ENCODE measurements around the gene SPATA25. TPM values are rescaled to one million over a fixed set of nuclear protein-coding genes. Genes with fewer than 3 reads are reported as not detected.

SPATA25 gene
- total and polyA plus RNA-seq, 4 experiments from 2014 or later: 0.38 to 4.7 (median 2.8) TPM; not detected in 1

DNA sequence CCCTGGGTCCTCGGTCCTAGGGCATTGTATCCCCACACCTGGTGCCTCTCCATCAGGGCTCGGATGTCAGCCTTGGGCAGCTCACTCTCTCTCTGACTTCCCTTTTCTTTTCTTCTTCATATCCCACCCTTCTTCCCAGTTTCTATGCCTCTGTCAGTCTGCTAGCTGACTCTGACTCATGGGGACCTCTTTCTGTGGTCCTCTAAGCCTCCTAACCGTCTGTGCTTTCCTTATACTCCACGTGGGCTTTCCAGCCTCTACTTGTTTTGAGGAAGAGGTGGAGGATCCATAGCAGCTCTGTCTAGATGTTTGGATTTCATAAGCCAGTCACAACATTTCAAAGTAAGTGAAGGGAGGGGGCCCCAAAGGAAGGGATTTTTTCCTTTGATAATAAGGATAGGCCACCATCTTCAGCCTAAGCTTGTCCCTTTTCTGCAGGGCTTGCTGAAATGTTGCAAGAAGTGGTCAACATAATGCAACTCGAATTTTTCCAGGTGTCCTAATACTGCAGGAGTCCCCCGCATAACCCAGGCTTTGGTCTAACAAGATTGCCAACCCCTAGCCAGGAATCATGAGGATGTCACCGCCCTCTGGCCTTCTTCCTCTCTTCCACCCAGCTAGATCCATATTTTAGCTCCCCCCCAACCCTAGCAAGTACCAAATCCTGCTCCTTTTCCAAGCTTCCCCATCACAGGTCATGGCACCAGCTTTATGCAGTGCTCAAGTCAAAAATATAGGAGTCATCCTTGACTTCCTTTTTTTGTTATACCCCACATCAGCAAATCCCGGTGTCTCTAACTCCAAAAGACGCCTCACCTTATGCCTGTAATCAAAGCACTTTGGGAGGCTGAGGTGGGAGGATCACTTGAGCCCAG lies 33.3 kb upstream of the SPATA25 start:
- H3K27ac ChIP-seq (ENCODE audit: low read depth, low read length): no peak overlapping the region
- H3K4me3 ChIP-seq (ENCODE audit: low read length in 2 of 2): no peak overlapping the region
- peaks cover 0 to 3% (median 0%) of the 10 kb centered on the region in 4 donors for H3K4me1 Mint-ChIP-seq
- H3K36me3 ChIP-seq (ENCODE audit: insufficient read depth, low read length): no peaks in the 10 kb centered on the region
- ChIA-PET CTCF (ENCODE audit: partially characterized antibody) (interaction anchor here (1.3 to 1.5 kb wide), 2 partner anchors 13 to 121 kb away, joined by 3 to 5 read pairs; partner anchors contain the start of gene PCIF1), POLR2A (ENCODE audit: partially characterized antibody) (interaction anchor here (1.5 kb wide), 1 partner anchor 14 kb away, joined by 5 read pairs; the partner anchor contains the start of gene PCIF1)
- DNase-seq: no peak
- H3K4me3 Mint-ChIP-seq: no peak overlapping the region
- H3K27me3 Mint-ChIP-seq: peaks cover 17 to 24% of the 10 kb centered on the region in 2 donors
- peaks cover 4% of the 10 kb centered on the region for H3K4me1 ChIP-seq (ENCODE audit: insufficient read depth, low read length)
- intact Hi-C loops (cut with micrococcal nuclease): no loop called here
- H3K36me3 Mint-ChIP-seq: no peaks in the 10 kb centered on the region
- H3K27ac Mint-ChIP-seq: peak overlapping the region in 1 of 7 donors; percentile 6
- no peaks in the 10 kb centered on the region for H3K9me3 Mint-ChIP-seq
- no peaks in the 10 kb centered on the region for H3K9me3 ChIP-seq (ENCODE audit: control insufficient read depth in 1 of 2, low read length in 2 of 2)
- H3K27me3 ChIP-seq (ENCODE audit: insufficient read depth, low read length): peaks cover 12% of the 10 kb centered on the region

- Mint-ChIP-seq H3K36me3 (no peaks in the 10 kb centered on the region), H3K4me3 (no peak overlapping the region), H3K27me3 (peaks cover 17 to 24% of the 10 kb centered on the region in 2 donors), H3K4me1 (peaks cover 0 to 3% (median 0%) of the 10 kb centered on the region in 4 donors), H3K9me3 (no peaks in the 10 kb centered on the region), H3K27ac (peak overlapping the region in 1 of 7 donors; percentile 70)
- Histone ChIP-seq H3K27ac (ENCODE audit: low read depth, low read length) (no peak overlapping the region), H3K4me1 (ENCODE audit: insufficient read depth, low read length) (peaks cover 4% of the 10 kb centered on the region), H3K9me3 (ENCODE audit: control insufficient read depth in 1 of 2, low read length in 2 of 2) (no peaks in the 10 kb centered on the region), H3K4me3 (ENCODE audit: low read length in 2 of 2) (no peak overlapping the region), H3K27me3 (ENCODE audit: insufficient read depth, low read length) (peaks cover 12% of the 10 kb centered on the region), H3K36me3 (ENCODE audit: insufficient read depth, low read length) (no peaks in the 10 kb centered on the region)
- no peak for DNase-seq
- ChIA-PET POLR2A (ENCODE audit: partially characterized antibody) (interaction anchor here (1.0 to 1.5 kb wide), 3 partner anchors 15 to 30 kb away, joined by 4 to 5 read pairs (median 4); partner anchors contain the start of gene PCIF1), CTCF (ENCODE audit: partially characterized antibody) (interaction anchor here (1.2 to 1.5 kb wide), 2 partner anchors 14 to 121 kb away, joined by 4 to 5 read pairs; partner anchors contain the start of gene PCIF1)
- intact Hi-C loops (cut with micrococcal nuclease): no loop called here
Measured at GRCh38 chr20:45919542-45920399, 32.3 kb upstream of the SPATA25 start.

DNA sequence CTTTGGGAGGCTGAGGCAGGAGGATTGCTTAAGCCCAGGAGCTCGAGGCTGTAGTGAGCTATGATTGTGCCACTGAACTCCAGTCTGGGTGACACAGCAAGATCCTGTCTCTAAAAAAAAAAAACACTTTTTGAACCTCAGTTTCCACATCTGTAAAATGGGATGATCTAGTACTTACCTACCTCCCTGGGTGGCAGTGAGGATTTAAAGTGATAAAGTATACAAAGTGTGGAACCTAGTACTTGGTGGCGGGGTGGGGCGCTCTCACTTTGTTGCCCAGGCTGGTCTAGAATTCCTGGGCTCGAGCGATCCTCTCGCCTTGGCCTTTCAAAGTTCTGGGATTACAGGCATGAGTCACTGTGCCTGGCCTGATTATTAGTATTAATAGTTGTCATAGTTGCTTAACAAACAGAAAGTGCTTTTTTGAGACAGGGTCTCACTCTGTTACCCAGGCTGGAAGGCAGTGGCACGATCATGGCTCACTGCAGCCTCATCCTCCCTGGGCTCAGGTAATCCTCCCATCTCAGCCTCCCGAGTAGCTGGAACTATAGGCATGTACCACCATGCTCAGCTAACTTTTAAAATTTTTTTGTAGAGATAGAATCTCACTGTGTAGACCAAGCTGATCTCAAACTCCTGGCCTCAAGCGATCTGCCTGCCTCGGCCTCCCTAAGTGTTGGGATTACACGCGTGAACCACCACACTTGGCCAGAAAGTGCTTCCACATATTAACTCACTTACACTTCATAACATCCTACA lies 31.5 kb upstream of the SPATA25 start:
- Histone ChIP-seq H3K36me3 (ENCODE audit: insufficient read depth, low read length) (no peaks in the 10 kb centered on the region), H3K27me3 (ENCODE audit: insufficient read depth, low read length) (peaks cover 16% of the 10 kb centered on the region), H3K27ac (ENCODE audit: low read depth, low read length) (no peak overlapping the region), H3K4me3 (ENCODE audit: low read length in 2 of 2) (no peak overlapping the region), H3K9me3 (ENCODE audit: control insufficient read depth in 1 of 2, low read length in 2 of 2) (no peaks in the 10 kb centered on the region), H3K4me1 (ENCODE audit: insufficient read depth, low read length) (no peaks in the 10 kb centered on the region)
- Mint-ChIP-seq H3K4me3 (no peak overlapping the region), H3K9me3 (no peaks in the 10 kb centered on the region), H3K27ac (peak overlapping the region in 1 of 7 donors; percentile 70), H3K36me3 (no peaks in the 10 kb centered on the region), H3K4me1 (peaks cover 0 to 2% (median 0%) of the 10 kb centered on the region in 4 donors), H3K27me3 (peaks cover 24 to 31% of the 10 kb centered on the region in 2 donors)
- DNase-seq: no peak
- CTCF ChIA-PET (ENCODE audit: partially characterized antibody): interaction anchor here (1.2 kb wide), 1 partner anchor 120 kb away, joined by 4 read pairs; no protein-coding TSS in a partner anchor
- POLR2A ChIA-PET (ENCODE audit: partially characterized antibody): interaction anchor here (1.0 kb wide), 2 partner anchors 15 to 31 kb away, joined by 4 read pairs; partner anchors contain the start of gene PCIF1
- intact Hi-C loops (cut with micrococcal nuclease): no loop called here

GRCh38 chr20:45918182-45918737 lies 30.8 kb upstream of the SPATA25 start:
- H3K4me3 Mint-ChIP-seq: no peak overlapping the region
- peaks cover 24 to 31% of the 10 kb centered on the region in 2 donors for H3K27me3 Mint-ChIP-seq
- H3K36me3 Mint-ChIP-seq: no peaks in the 10 kb centered on the region

DNA sequence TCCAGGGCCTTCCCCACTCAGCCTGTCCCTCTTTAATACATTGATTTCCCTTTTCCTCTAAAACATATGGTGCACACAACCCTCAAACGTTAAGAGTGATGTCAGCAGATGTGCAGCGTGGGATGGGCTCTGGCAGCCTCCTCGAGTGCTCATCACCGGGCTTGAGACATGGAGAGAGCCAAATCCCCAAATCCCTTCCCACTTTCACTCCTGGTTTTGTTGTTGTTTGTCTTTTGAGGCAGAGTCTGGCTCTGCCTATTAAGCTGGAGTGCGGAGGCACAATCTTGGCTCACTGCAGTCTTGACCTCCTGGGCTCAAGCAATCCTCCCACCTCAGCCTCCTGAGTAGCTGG lies 30.3 kb upstream of the SPATA25 start:
- H3K27ac Mint-ChIP-seq: no peak overlapping the region
- H3K9me3 ChIP-seq (ENCODE audit: control insufficient read depth in 1 of 2, low read length in 2 of 2): no peaks in the 10 kb centered on the region
- H3K4me3 ChIP-seq (ENCODE audit: low read length in 2 of 2): no peak overlapping the region
- no peaks in the 10 kb centered on the region for H3K4me1 ChIP-seq (ENCODE audit: insufficient read depth, low read length)
- peaks cover 26 to 31% of the 10 kb centered on the region in 2 donors for H3K27me3 Mint-ChIP-seq
- DNase-seq: no peak
- H3K27ac ChIP-seq (ENCODE audit: low read depth, low read length): no peak overlapping the region
- peaks cover 16% of the 10 kb centered on the region for H3K27me3 ChIP-seq (ENCODE audit: insufficient read depth, low read length)
- no peak overlapping the region for H3K4me3 Mint-ChIP-seq
- CTCF ChIA-PET (ENCODE audit: partially characterized antibody): interaction anchor here (1.3 kb wide), 1 partner anchor 27 kb away, joined by 3 read pairs; no protein-coding TSS in a partner anchor
- H3K9me3 Mint-ChIP-seq: no peaks in the 10 kb centered on the region
- POLR2A ChIA-PET (ENCODE audit: partially characterized antibody): no interaction called here
- H3K36me3 ChIP-seq (ENCODE audit: insufficient read depth, low read length): no peaks in the 10 kb centered on the region
- H3K4me1 Mint-ChIP-seq: peaks cover 0 to 2% (median 0%) of the 10 kb centered on the region in 4 donors
- intact Hi-C loops (cut with micrococcal nuclease): no loop called here
- H3K36me3 Mint-ChIP-seq: no peaks in the 10 kb centered on the region

More at GRCh38 chr20:45918182-45918737, 30.8 kb upstream of the SPATA25 start:
- Mint-ChIP-seq H3K4me1 (peaks cover 0 to 2% (median 0%) of the 10 kb centered on the region in 4 donors), H3K27ac (no peak overlapping the region), H3K9me3 (no peaks in the 10 kb centered on the region)
- Histone ChIP-seq H3K36me3 (ENCODE audit: insufficient read depth, low read length) (no peaks in the 10 kb centered on the region), H3K27ac (ENCODE audit: low read depth, low read length) (no peak overlapping the region), H3K9me3 (ENCODE audit: control insufficient read depth in 1 of 2, low read length in 2 of 2) (no peaks in the 10 kb centered on the region), H3K4me1 (ENCODE audit: insufficient read depth, low read length) (no peaks in the 10 kb centered on the region), H3K27me3 (ENCODE audit: insufficient read depth, low read length) (peaks cover 16% of the 10 kb centered on the region), H3K4me3 (ENCODE audit: low read length in 2 of 2) (no peak overlapping the region)
- intact Hi-C loops (cut with micrococcal nuclease): no loop called here
- DNase-seq: no peak
- ChIA-PET CTCF (ENCODE audit: partially characterized antibody) (interaction anchor here (1.2 to 1.3 kb wide), 2 partner anchors 28 to 119 kb away, joined by 3 to 4 read pairs; no protein-coding TSS in a partner anchor), POLR2A (ENCODE audit: partially characterized antibody) (interaction anchor here (1.0 kb wide), 1 partner anchor 31 kb away, joined by 4 read pairs; no protein-coding TSS in a partner anchor)

DNA sequence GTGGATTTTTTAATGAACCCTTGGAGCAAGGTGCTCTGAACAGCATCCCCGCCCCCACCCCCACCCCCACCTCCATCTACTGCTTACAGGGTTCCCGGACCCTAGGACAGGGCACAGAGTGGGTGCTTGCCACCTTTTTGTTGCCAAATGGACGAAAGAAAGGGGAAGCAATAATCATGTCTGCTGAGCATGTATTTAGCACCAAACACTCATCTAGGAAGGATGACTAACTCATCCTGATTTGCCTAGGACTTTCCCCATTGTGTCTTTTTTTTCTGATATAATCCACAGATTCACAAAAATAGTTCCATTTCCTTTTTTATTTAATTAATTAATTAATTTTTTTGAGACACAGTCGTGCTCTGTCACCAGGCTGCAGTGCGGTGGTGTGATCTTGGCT lies 25.7 kb upstream of the SPATA25 start:
- Histone ChIP-seq H3K27ac (ENCODE audit: low read depth, low read length) (no peak overlapping the region), H3K9me3 (ENCODE audit: control insufficient read depth in 1 of 2, low read length in 2 of 2) (no peaks in the 10 kb centered on the region), H3K4me1 (ENCODE audit: insufficient read depth, low read length) (peaks cover 18% of the 10 kb centered on the region), H3K36me3 (ENCODE audit: insufficient read depth, low read length) (no peaks in the 10 kb centered on the region), H3K4me3 (ENCODE audit: low read length in 2 of 2) (no peak overlapping the region), H3K27me3 (ENCODE audit: insufficient read depth, low read length) (peaks cover 14% of the 10 kb centered on the region)
- H3K4me3 Mint-ChIP-seq: peak overlapping the region in 1 of 8 donors; percentile 64
- H3K4me1 Mint-ChIP-seq: peaks cover 7 to 19% (median 13%) of the 10 kb centered on the region in 4 donors
- H3K9me3 Mint-ChIP-seq: no peaks in the 10 kb centered on the region
- DNase-seq: no peak
- intact Hi-C loops (cut with micrococcal nuclease): no loop called here
- no peaks in the 10 kb centered on the region for H3K36me3 Mint-ChIP-seq
- no peak overlapping the region for H3K27ac Mint-ChIP-seq
- peaks cover 14 to 17% of the 10 kb centered on the region in 2 donors for H3K27me3 Mint-ChIP-seq
- CTCF ChIA-PET (ENCODE audit: partially characterized antibody): no interaction called here
- POLR2A ChIA-PET (ENCODE audit: partially characterized antibody): no interaction called here
